ENCODE data around the gene ANTXR2. TPM values are rescaled to one million over a fixed set of nuclear protein-coding genes. Genes with fewer than 3 reads are reported as not detected.
"Not testable (repeated sequence)": the region's sequence is repeated elsewhere in the genome, so short reads cannot be mapped to it uniquely, and the experiment has no call there.

ANTXR2 gene
- total RNA-seq, 1 donor from 2014 or later: 22.2 TPM

- DNase-seq (ENCODE audit: low read depth in 2 of 2): no peak
Observed at GRCh38 chr4:79920163-79920853, 152.7 kb downstream of the ANTXR2 start.

DNA sequence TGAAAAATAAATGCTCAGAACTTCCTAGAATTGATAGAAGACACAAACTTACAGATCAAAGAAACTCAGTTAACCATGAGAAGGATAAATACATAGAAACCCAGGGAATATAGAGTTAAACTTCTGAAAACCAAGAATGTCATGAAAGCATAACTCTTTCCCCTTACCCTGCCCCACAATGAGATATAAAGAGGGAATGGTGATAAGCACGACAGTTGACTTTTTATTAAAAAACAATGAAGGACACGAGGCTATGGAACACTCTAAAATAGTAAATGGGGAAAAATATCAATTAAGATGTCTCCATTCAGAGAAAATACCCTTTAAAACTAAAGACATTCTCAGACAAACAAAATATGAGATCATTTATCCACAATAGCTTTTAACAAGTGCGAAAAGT, 154.7 kb downstream of the ANTXR2 start:
- DNase-seq (ENCODE audit: low read depth in 2 of 2): no peak

DNA sequence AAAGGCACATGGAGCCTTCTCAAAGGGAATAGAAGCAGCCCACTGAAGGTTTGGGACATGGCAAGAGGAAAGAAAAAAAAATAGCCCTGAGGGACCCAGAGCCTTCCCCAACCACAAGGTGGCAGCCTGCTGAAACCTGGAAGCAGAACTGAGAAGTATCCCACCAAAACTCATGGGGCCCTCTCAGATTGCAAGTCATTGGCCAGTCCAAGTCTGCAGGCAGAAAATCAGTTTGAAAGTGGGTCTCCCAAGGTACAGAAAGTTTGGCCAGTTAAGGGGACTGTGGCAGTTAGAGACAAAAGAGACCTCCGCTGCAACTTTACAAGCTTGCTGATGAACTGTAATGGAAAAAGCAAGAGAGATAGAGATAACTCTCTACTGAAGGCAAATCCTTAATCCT, 155.8 kb downstream of the ANTXR2 start:
- peak; percentile 51 to 69 for DNase-seq (ENCODE audit: low read depth in 2 of 2)

DNA sequence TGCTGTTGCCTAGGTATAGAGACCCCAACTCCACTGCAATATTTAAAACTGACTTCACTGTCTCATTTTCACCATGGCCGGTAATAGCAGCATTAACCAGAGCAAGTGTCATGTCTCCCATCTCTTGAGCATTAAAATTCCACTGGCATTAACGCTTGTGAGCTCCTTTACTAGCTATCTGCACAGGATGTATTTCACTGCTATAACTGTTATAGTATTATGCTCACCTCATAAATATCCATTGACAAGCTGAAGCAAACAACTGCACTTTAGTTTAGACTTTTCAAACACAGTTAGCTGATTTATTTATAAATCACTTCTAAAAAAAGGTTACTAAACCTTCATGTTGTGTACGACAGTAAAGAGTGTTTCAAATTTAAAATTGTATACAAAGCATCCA, 157.8 kb downstream of the ANTXR2 start:
- no peak for DNase-seq (ENCODE audit: low read depth in 2 of 2)

GRCh38 chr4:79913581-79913980, 159.4 kb downstream of the ANTXR2 start:
- no peak for DNase-seq (ENCODE audit: low read depth in 2 of 2)

GRCh38 chr4:79907001-79907400, 166.0 kb downstream of the ANTXR2 start:
- DNase-seq (ENCODE audit: low read depth in 2 of 2): no peak

GRCh38 chr4:79906303-79906702, 166.7 kb downstream of the ANTXR2 start:
- DNase-seq (ENCODE audit: low read depth in 2 of 2): no peak

GRCh38 chr4:79905212-79905611, 167.8 kb downstream of the ANTXR2 start:
- DNase-seq (ENCODE audit: low read depth in 2 of 2): no peak

DNA sequence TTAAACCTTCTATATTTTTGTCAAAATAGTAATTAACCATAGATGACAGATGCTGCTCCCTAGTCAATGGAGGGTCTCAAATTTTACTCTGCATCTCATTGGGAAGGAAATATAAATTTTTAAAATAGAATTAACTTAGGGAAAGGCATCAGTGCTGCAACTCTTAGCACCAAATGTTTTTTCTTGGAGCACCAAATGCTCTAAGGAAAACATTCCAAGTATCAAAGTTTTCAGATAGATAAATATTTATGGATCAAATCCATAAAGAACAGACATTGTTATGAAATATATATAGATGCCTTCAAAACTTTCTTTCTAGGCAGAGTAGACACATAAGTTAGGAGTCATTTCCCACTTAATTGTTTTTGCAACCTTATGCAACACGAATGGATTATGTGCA, 168.7 kb downstream of the ANTXR2 start:
- DNase-seq (ENCODE audit: low read depth in 2 of 2): no peak

- no peak for DNase-seq (ENCODE audit: low read depth in 2 of 2)
Observed at GRCh38 chr4:79900182-79900581, 172.8 kb downstream of the ANTXR2 start.

GRCh38 chr4:79899481-79899880, 173.5 kb downstream of the ANTXR2 start:
- DNase-seq (ENCODE audit: low read depth in 2 of 2): no peak

DNA sequence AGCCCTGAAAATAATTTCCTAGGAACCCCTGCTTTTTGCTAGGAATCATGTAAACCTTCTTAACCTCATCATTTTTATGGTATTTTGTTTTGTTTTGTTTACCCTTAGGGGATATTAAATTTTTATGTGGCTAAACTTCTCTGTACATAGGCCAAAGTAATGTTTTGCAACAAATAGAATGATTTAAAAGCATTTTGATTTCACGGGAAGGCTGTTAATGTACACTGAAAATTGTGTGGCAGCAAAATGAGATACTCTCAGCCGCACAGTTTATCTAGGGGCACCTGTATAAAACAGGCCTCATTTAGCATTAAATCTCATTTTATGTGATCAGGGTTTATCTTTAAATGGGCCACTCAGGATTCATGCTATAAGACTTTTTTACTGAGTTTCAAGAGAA, 175.0 kb downstream of the ANTXR2 start:
- DNase-seq (ENCODE audit: low read depth in 2 of 2): no peak

GRCh38 chr4:79897174-79897573, 175.9 kb downstream of the ANTXR2 start:
- DNase-seq (ENCODE audit: low read depth in 2 of 2): no peak

DNA sequence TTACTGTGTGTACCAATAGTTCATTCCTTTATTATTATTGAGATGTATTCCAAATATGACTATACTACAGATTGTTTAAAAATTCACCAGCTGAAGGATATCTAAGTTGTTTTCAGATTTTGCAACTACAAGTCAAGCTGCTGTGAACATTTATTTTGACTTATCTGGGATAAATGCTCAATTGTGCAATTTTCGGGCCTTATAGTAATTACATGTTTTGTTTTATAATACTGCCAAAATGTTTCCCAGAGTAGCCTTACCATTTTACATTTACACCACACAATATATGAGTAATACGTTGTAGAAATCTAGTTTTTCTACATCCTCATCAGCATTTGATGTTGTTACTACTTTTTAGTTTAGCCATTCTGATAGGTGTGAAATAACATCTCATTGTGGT, 179.6 kb downstream of the ANTXR2 start:
- DNase-seq (ENCODE audit: low read depth in 2 of 2): no peak

- not testable (repeated sequence) for DNase-seq (ENCODE audit: low read depth in 2 of 2)
Observed at GRCh38 chr4:79889026-79889425, 184.0 kb downstream of the ANTXR2 start.

- no peak for DNase-seq (ENCODE audit: low read depth in 2 of 2)
Observed at GRCh38 chr4:79886557-79886956, 186.5 kb downstream of the ANTXR2 start.

GRCh38 chr4:79886021-79886420, 187.0 kb downstream of the ANTXR2 start:
- no peak for DNase-seq (ENCODE audit: low read depth in 2 of 2)

- no peak for DNase-seq (ENCODE audit: low read depth in 2 of 2)
Observed at GRCh38 chr4:79883290-79883689, 189.7 kb downstream of the ANTXR2 start.

GRCh38 chr4:79882806-79883205, 190.2 kb downstream of the ANTXR2 start:
- DNase-seq (ENCODE audit: low read depth in 2 of 2): no peak

DNA sequence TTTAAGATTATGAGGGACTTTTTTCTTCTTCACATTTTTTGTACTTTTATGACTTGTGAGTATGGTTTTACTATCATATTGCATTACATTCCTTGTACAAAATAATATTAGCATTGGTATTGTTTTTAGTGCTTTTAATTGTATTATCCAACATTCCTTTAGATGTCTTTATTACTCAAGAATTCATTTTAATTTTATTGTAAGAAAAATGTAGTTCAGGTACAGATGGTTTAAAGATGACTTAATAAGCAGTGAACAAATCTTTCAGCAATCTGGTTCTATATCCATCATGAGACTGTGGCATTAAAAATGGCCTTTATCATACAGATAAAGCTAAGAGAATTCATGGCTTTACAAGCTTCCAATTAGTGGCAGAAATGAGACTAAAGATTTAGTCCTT, 191.6 kb downstream of the ANTXR2 start:
- DNase-seq (ENCODE audit: low read depth in 2 of 2): no peak

DNA sequence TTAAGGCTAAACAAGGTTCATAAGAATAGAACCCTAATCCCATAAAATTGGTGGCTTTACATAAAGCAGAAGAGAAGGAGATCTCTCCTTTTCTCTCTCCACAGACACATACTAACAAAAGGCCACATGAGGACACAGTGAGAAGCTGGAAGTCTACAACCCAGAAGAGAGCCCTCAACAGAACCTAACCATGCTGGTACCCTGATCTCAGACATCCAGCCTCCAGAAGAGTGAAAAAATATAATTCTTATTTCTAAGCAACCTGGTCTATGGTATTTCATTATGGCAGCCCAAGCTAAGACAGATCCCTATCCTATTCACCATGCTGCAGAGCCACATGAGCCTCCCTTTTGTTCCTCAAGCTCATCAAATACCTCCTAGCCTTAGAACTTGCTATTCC, 195.5 kb downstream of the ANTXR2 start:
- DNase-seq (ENCODE audit: low read depth in 2 of 2): no peak

GRCh38 chr4:79875344-79875899, 197.6 kb downstream of the ANTXR2 start:
- DNase-seq (ENCODE audit: low read depth in 2 of 2): no peak

DNA sequence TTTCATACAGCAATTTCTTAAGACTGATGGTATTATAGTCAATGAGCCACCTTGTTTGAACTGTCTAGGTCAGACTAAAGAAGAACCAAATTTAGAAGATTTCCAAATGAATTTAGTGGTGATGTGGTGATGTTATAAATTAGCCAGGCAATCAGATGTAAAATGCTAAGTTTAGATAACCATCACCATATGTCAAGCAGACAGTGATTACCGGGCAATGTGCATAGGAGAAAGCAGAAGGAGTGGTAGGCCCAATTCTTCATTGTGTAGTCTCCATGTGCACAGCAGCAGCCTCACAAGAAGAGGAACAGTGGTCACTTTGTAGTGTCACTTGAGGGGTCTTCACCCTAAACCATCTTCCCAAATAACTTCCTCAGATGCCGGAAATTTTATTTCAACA, 198.8 kb downstream of the ANTXR2 start:
- DNase-seq (ENCODE audit: low read depth in 2 of 2): no peak

DNA sequence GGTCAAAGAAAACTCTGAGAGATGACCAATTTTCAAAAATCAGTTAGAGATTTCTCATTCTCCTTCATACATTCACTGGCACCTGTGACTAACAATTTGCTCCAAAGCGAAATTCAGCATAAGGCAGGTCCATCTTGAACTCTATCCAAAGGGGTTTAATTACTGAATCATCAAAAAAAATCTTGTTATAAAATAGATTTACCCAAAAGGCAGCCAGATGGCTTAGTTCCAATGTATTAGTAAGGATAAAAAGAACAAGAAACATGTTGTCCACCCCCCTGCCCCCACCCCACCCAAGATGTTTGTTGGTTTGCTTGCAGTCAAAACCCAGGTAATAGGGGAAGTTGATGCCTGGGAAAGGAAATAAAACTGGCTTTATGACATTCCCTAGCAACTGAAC, 200.3 kb downstream of the ANTXR2 start:
- no peak for DNase-seq (ENCODE audit: low read depth in 2 of 2)

Measured in dermis microvascular lymphatic vessel endothelial cell (primary cell).